ENCODE data around the gene TPRX2.

GRCh38 chr19:47901370-47901769, 42.3 kb downstream of the TPRX2 start:
- TF ChIP-seq EZH2 (optimal IDR thresholded peaks at IDR 0.05; ENCODE audit: low read depth, low read length) (no peak), CTCF (IDR thresholded peaks at IDR 0.05; ENCODE audit: low read length) (no peak), EZH2phosphoT487 (IDR thresholded peaks at IDR 0.05; ENCODE audit: low read length) (no peak)

Measured in MM.1S (cell line).